Measurements from ENCODE around the gene IGFBP7. TPM values are rescaled to one million over a fixed set of nuclear protein-coding genes. Genes with fewer than 3 reads are reported as not detected.

IGFBP7 gene
- polyA plus RNA-seq, 2 of the 4 experiments (the other 2 are of a cell fraction) = 133 to 227 TPM

DNA sequence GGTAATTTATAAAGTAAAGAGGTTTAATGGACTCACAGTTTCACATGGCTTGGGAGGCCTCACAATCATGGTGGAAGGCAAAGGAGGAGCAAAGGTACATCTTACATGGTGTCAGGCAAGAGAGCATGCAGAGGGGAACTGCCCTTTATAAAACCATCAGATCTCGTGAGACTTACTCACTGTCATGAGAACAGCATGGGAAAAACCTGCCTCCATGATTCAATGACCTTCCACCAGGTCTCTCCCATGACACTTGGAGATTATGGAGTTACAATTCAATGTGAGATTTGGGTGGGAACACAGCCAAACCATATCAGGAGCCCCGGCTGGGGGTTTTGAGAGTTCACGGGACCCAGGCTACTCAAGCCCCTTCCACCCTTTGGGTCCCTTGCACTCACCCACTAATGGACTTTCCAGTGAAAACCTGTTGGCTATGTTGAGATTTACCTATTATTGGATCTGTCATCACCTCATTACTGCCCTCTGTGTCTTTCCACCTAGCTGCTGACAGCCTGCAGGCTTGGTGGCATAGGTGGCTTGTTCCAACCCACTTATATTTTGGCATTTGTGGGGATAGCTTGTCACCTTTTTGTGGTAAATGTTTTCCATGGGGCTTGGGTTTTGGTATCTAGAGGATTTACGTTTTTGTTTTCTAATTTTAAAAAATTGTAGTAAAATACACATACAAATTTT is 24.0 kb downstream of the IGFBP7 start:
- Histone ChIP-seq H3K9me3 (no peaks in the 10 kb centered on the region), H3K27ac (peak overlapping the region; percentile 19 to 68; a peak in 3 of 6 replicates), H3K4me2 (no peak overlapping the region), H3K4me1 (peaks cover 43% of the 10 kb centered on the region), H3K4me3 (no peak overlapping the region)
- no peak for ATAC-seq
- TF ChIP-seq MAFK (IDR thresholded peaks at IDR 0.05; ENCODE audit: partially characterized antibody) = no peak
- TF ChIP-seq POLR2AphosphoS2 (conservative IDR thresholded peaks at IDR 0.05; ENCODE audit: low read length) = no peak
- TF ChIP-seq TFCP2L1 (CRISPR knock-in tag; IDR thresholded peaks at IDR 0.05) = no peak
- TF ChIP-seq KDM1A (IDR thresholded peaks at IDR 0.05; ENCODE audit: low read depth) = no peak
- 92% methylated on average over 4 of the region's 4 CpGs for WGBS (ENCODE audit: missing lambda C conversion rate)
- FAIRE-seq = no peak
- DNase-seq (ENCODE audit: low read depth in 1 of 2, low spot score in 1 of 2) = no peak
- ChIA-PET POLR2A (no interaction called here), CTCF (interaction anchor here (1.0 kb wide), 2 partner anchors 16 to 21 kb away, joined by 3 read pairs; no protein-coding TSS in a partner anchor)

DNA sequence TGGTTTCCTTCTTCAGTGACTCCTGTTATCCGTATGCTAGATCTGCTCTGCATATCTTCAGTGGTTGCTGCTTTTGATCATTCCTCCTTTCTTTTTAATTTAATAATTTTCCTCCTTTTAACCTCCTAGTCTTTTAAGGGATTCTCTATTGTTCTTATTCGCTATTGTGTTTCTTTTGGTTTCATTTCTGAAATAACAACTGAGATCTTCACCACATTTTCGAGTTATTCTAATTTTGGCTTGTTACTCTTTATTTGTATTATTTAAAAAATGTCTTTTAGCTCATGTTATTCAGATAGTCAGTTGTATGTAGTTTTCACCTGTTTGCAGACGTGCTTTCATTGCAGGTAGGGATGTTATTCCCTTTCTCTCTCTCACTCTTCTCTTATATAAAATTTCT is 24.9 kb downstream of the IGFBP7 start:
- TF ChIP-seq EHF (CRISPR knock-in tag; IDR thresholded peaks at IDR 0.05) = no peak
- TF ChIP-seq HOXB5 (CRISPR knock-in tag; IDR thresholded peaks at IDR 0.05) = no peak
- TF ChIP-seq HDAC2 (IDR thresholded peaks at IDR 0.05) = no peak
- TF ChIP-seq, protein P1, sequence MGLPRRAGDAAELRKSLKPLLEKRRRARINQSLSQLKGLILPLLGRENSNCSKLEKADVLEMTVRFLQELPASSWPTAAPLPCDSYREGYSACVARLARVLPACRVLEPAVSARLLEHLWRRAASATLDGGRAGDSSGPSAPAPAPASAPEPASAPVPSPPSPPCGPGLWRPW (IDR thresholded peaks at IDR 0.05) = no peak
- no peak for TF ChIP-seq GATA3 (IDR thresholded peaks at IDR 0.05; ENCODE audit: borderline replicate concordance)
- no peak for TF ChIP-seq NFE2L2 (conservative IDR thresholded peaks at IDR 0.05; ENCODE audit: low read length)
- TF ChIP-seq EHMT2 (IDR thresholded peaks at IDR 0.05; ENCODE audit: low read depth) = no peak
- TF ChIP-seq, protein P2, sequence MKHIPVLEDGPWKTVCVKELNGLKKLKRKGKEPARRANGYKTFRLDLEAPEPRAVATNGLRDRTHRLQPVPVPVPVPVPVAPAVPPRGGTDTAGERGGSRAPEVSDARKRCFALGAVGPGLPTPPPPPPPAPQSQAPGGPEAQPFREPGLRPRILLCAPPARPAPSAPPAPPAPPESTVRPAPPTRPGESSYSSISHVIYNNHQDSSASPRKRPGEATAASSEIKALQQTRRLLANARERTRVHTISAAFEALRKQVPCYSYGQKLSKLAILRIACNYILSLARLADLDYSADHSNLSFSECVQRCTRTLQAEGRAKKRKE (CRISPR knock-in tag; IDR thresholded peaks at IDR 0.05; ENCODE audit: low read depth) = no peak
- TF ChIP-seq RCOR1 (IDR thresholded peaks at IDR 0.05; ENCODE audit: low read depth, low read length) = no peak
- TF ChIP-seq RARB (CRISPR knock-in tag; IDR thresholded peaks at IDR 0.05) = no peak
- TF ChIP-seq, protein P3, sequence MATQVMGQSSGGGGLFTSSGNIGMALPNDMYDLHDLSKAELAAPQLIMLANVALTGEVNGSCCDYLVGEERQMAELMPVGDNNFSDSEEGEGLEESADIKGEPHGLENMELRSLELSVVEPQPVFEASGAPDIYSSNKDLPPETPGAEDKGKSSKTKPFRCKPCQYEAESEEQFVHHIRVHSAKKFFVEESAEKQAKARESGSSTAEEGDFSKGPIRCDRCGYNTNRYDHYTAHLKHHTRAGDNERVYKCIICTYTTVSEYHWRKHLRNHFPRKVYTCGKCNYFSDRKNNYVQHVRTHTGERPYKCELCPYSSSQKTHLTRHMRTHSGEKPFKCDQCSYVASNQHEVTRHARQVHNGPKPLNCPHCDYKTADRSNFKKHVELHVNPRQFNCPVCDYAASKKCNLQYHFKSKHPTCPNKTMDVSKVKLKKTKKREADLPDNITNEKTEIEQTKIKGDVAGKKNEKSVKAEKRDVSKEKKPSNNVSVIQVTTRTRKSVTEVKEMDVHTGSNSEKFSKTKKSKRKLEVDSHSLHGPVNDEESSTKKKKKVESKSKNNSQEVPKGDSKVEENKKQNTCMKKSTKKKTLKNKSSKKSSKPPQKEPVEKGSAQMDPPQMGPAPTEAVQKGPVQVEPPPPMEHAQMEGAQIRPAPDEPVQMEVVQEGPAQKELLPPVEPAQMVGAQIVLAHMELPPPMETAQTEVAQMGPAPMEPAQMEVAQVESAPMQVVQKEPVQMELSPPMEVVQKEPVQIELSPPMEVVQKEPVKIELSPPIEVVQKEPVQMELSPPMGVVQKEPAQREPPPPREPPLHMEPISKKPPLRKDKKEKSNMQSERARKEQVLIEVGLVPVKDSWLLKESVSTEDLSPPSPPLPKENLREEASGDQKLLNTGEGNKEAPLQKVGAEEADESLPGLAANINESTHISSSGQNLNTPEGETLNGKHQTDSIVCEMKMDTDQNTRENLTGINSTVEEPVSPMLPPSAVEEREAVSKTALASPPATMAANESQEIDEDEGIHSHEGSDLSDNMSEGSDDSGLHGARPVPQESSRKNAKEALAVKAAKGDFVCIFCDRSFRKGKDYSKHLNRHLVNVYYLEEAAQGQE (IDR thresholded peaks at IDR 0.05) = no peak
- no peak for TF ChIP-seq JUNB (IDR thresholded peaks at IDR 0.05)
- TF ChIP-seq, protein P4, sequence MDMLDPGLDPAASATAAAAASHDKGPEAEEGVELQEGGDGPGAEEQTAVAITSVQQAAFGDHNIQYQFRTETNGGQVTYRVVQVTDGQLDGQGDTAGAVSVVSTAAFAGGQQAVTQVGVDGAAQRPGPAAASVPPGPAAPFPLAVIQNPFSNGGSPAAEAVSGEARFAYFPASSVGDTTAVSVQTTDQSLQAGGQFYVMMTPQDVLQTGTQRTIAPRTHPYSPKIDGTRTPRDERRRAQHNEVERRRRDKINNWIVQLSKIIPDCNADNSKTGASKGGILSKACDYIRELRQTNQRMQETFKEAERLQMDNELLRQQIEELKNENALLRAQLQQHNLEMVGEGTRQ (IDR thresholded peaks at IDR 0.05) = no peak
- TF ChIP-seq, protein P5, sequence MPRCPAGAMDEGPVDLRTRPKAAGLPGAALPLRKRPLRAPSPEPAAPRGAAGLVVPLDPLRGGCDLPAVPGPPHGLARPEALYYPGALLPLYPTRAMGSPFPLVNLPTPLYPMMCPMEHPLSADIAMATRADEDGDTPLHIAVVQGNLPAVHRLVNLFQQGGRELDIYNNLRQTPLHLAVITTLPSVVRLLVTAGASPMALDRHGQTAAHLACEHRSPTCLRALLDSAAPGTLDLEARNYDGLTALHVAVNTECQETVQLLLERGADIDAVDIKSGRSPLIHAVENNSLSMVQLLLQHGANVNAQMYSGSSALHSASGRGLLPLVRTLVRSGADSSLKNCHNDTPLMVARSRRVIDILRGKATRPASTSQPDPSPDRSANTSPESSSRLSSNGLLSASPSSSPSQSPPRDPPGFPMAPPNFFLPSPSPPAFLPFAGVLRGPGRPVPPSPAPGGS (IDR thresholded peaks at IDR 0.05) = no peak
- TF ChIP-seq, protein P6, sequence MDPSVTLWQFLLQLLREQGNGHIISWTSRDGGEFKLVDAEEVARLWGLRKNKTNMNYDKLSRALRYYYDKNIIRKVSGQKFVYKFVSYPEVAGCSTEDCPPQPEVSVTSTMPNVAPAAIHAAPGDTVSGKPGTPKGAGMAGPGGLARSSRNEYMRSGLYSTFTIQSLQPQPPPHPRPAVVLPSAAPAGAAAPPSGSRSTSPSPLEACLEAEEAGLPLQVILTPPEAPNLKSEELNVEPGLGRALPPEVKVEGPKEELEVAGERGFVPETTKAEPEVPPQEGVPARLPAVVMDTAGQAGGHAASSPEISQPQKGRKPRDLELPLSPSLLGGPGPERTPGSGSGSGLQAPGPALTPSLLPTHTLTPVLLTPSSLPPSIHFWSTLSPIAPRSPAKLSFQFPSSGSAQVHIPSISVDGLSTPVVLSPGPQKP (IDR thresholded peaks at IDR 0.05; ENCODE audit: low read depth, low read length) = no peak
- TF ChIP-seq ESRRA (IDR thresholded peaks at IDR 0.05; ENCODE audit: borderline replicate concordance, low read length) = no peak
- no peak for TF ChIP-seq POLR2AphosphoS2 (conservative IDR thresholded peaks at IDR 0.05; ENCODE audit: low read length)
- no peak for TF ChIP-seq ZFP36 (IDR thresholded peaks at IDR 0.05; ENCODE audit: borderline replicate concordance, partially characterized antibody)
- no peak overlapping the region for H3K4me3 ChIP-seq
- H3K9me3 ChIP-seq = no peaks in the 10 kb centered on the region
- FAIRE-seq (no peak), DNase-seq (ENCODE audit: low read depth in 1 of 2, low spot score in 1 of 2) (no peak), ATAC-seq (no peak)
- ChIA-PET CTCF (interaction anchor here (0.6 to 1.0 kb wide), 2 partner anchors 20 to 23 kb away, joined by 3 to 6 read pairs; no protein-coding TSS in a partner anchor), POLR2A (no interaction called here)
- peak overlapping the region; percentile 19 to 68; a peak in 4 of 6 replicates for H3K27ac ChIP-seq
- H3K4me2 ChIP-seq = no peak overlapping the region
- WGBS (ENCODE audit: missing lambda C conversion rate) = 76% methylated on average over 4 of the region's 4 CpGs
- H3K4me1 ChIP-seq = peaks cover 52% of the 10 kb centered on the region
